Lower leg skin (tissue), 3 donors: ENCODE measurements around the gene RGS7.

Source experiments
- CTCF ChIP-seq, 3 donors: fragments of 450-650 bp; IDR thresholded peaks; one replicate each; pipeline ENCODE4 v1.5.1; 2016; ENCODE audit warnings: antibody characterized with exemption in 3 of 3, mild to moderate bottlenecking in 3 of 3, moderate library complexity in 2 of 3
- POLR2A ChIP-seq, 2 donors: fragments of 450-650 bp; IDR thresholded peaks; one replicate each; pipeline ENCODE4 v1.6.1; 2016 to 2017; ENCODE audit warnings: antibody characterized with exemption in 2 of 2, mild to moderate bottlenecking in 1 of 2, moderate library complexity in 1 of 2

GRCh38 chr1:240936911-240937668, 419.9 kb downstream of the RGS7 start:
- no peak for TF ChIP-seq CTCF (IDR thresholded peaks at IDR 0.05)
- TF ChIP-seq POLR2A (IDR thresholded peaks at IDR 0.05): no peak
